HS-5 (cell line): ENCODE results near the gene CLCN7.

Source experiments
- DNase-seq: peaks from one replicate; pipeline ENCODE4 v3.0.0-alpha.2; 2012; ENCODE audit warnings: low read depth

Gene CLCN7, protein sequence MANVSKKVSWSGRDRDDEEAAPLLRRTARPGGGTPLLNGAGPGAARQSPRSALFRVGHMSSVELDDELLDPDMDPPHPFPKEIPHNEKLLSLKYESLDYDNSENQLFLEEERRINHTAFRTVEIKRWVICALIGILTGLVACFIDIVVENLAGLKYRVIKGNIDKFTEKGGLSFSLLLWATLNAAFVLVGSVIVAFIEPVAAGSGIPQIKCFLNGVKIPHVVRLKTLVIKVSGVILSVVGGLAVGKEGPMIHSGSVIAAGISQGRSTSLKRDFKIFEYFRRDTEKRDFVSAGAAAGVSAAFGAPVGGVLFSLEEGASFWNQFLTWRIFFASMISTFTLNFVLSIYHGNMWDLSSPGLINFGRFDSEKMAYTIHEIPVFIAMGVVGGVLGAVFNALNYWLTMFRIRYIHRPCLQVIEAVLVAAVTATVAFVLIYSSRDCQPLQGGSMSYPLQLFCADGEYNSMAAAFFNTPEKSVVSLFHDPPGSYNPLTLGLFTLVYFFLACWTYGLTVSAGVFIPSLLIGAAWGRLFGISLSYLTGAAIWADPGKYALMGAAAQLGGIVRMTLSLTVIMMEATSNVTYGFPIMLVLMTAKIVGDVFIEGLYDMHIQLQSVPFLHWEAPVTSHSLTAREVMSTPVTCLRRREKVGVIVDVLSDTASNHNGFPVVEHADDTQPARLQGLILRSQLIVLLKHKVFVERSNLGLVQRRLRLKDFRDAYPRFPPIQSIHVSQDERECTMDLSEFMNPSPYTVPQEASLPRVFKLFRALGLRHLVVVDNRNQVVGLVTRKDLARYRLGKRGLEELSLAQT

DNA sequence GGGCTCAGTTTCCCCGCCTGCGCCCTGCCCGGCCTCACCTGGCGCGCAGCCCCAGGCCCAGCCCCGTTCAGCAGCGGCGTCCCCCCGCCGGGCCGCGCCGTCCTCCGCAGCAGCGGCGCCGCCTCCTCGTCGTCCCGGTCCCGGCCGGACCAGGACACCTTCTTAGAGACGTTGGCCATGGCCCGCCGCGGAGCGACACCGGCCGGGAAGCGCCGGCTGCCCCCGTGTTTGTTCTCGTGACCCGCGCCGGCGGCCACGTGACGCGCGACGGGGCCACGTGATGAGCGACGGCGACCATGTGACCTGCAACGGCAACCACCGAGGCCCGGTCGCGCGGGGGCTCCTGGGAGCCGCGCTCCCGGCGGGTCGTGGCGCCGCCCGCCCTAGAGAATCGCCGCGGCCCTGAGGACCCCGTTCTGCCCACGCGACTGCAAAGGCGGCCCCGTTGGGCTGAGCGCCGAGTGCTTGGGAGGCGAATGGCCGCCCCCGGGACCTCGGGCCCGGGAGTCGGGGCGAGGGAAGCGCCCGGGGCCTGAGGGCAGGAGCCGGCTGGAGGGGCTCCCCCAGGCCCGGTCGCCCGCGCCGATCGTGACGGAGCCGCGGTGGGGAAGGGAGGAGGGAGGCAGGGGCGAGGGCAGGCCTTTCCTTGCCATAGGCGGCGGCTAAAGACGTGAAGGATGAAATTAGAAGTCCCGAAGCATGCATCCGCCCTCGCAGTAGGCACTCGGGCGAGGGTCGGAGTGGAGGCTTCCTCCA, at the start of gene CLCN7:
TSS of gene CLCN7 (minus strand) at position 233 of the 756 bp plus-strand sequence. CDS start at position 179, 54 bp downstream.
- DNase-seq = peak; percentile 37

DNA sequence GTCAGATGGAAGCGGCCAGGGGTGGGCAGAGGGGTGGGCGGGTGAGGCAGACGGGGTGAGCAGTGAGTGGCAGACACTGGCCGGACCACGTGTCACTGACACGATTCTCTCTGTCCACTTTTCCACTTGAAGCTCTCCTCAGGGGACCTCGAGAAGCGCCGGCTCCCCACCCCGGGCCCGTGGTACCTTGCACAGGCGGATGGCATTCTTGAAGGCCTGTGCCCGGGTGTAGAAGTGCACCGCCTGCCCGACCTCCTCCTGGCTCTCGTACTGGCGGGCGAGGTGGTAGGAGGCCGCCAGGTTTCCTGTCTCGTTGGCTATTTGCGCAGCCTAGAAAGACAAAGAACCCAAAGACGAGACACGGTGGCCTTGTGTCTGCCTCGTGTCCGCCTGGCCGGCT, 49.5 kb upstream of the CLCN7 start:
- no peak for DNase-seq

GRCh38 chr16:1523581-1524245, 48.9 kb upstream of the CLCN7 start:
- no peak for DNase-seq

GRCh38 chr16:1520461-1520860, 45.6 kb upstream of the CLCN7 start:
- DNase-seq = no peak

- DNase-seq = no peak
Measured at GRCh38 chr16:1519831-1520230, 45.0 kb upstream of the CLCN7 start.

- no peak for DNase-seq
Measured at GRCh38 chr16:1518626-1519135, 43.9 kb upstream of the CLCN7 start.

- no peak for DNase-seq
Measured at GRCh38 chr16:1514507-1514906, 39.7 kb upstream of the CLCN7 start.

GRCh38 chr16:1512774-1513173, 37.9 kb upstream of the CLCN7 start:
- no peak for DNase-seq

GRCh38 chr16:1511662-1512569, 37.1 kb upstream of the CLCN7 start:
- no peak for DNase-seq

GRCh38 chr16:1510941-1511351, 36.1 kb upstream of the CLCN7 start:
- no peak for DNase-seq

DNA sequence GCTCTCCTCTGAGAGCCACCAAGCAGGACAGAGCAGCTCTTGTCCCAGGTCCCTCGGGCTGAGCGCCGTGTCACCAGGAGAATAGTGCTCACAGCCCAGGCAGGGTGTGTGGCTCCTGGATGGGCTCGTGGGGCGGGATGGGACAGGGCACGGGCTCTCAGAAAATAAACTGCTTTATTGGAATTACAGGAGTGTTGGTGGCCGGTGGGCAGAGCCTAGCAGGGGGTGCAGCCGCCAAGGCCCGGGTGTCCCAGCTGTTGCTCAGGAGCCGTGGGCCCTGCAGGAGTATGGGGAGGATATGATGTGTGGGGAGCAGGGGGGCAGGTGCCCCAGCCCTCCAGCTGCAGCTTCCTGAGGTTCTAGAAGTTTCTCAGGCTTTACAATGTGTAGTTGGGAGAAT, 35.4 kb upstream of the CLCN7 start:
- no peak for DNase-seq

DNA sequence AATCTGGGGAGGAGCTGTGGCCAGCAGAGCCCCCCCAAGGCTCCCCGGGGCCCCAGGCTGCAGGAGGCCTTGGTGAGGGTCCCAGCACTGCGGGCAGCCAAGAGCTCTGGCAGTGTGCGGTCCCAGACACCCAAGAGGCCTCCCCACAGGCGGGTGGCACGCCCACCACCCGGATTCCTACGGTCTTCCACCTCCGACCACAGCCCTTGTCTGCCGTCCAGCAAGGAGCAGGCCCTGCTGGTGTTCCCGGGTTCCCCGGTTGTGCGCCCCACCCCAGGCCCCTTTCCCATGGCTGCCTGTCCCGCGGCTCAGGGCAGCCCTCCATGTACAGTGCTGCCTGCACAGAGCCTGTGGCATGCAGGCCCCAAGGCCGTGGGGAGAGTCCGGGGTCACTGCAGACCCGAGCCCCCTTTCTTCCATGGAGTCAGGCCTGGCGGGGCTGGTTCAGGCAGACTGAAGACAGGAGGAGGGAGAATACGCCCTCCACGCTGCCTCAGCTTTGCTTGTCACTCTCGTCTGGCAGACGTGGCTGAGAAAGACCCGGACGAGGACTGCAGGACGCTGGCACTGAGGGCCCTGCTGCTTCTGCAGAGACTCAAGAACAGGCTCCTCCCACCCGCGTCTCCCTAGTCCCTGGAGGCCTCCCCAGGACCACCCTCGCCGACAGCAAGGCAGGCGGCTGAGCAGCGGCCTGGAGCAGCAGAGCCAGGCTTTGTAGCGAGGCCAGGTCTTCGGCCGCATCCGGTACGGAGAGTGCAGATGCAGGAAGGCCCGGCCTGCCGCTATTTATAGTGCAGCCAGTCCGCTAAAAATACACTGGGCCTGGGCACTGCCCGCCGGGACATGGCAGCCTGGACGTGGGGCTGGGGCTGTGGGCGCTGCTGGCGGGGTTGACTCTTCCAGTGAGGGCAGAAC, 34.7 kb upstream of the CLCN7 start:
- DNase-seq = no peak

- DNase-seq = no peak
Measured at GRCh38 chr16:1508494-1509187, 33.8 kb upstream of the CLCN7 start.

DNA sequence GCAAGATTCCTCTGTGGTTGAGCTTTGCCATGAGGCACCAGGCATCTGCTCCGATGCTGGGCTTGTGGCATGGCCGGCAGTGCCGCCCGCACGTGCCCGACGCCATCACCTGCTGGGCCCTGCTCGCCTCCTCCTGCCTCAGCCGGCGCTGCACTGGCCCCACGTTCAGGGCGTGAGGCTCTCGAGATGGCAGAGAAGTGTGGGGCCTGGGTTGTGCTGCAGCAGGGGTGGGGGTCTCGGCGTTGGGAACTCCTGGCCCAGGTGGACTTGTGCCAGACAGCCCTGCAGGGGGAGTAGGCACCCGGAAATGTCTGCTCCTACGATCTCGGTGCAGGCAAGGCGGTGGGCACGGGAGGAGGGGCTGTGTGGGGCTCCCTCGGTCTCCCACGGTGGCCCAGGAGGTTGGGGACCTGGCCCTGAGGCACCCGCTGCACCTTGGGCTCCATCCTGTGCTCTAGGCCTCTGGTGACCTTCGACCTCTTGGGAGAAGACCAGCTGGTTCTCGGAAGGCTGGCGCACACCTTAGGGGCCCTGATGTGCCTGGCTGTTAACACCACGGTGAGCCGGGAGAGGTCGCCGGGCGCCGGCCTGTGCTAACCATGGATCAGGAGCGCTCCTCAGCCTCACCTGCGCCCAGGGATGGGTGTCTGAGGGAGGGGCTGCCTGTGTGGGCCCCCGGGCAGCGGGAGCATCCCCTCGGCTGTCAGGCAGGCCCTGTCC, 31.8 kb upstream of the CLCN7 start:
- no peak for DNase-seq

DNA sequence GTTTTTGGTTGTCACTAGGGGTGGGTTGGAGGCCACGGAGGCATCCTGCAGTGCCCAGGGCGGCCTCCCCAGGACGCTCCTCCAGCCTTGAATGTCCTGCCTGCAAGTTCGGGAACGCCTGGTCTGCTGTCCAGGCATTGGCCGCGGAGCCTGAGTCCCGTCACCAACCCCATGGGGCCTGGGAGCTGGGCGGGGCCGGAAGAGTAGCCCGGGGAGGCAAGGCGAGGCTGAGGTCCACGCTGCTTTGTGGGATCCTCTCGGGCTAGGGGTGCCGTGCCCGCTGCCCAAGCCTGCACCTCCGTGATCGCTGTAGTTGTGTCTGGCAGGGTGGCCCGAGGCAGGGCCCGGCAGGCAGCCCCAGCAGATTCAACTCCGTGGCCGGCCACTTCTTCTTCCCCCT, 31.1 kb upstream of the CLCN7 start:
- DNase-seq = no peak

GRCh38 chr16:1505073-1505844, 30.4 kb upstream of the CLCN7 start:
- no peak for DNase-seq
